Measurements from ENCODE around the gene SPINK2.
A peak's percentile ranks its signal among the peaks of the same experiment; 100 is the strongest.

The SPINK2 gene

DNA sequence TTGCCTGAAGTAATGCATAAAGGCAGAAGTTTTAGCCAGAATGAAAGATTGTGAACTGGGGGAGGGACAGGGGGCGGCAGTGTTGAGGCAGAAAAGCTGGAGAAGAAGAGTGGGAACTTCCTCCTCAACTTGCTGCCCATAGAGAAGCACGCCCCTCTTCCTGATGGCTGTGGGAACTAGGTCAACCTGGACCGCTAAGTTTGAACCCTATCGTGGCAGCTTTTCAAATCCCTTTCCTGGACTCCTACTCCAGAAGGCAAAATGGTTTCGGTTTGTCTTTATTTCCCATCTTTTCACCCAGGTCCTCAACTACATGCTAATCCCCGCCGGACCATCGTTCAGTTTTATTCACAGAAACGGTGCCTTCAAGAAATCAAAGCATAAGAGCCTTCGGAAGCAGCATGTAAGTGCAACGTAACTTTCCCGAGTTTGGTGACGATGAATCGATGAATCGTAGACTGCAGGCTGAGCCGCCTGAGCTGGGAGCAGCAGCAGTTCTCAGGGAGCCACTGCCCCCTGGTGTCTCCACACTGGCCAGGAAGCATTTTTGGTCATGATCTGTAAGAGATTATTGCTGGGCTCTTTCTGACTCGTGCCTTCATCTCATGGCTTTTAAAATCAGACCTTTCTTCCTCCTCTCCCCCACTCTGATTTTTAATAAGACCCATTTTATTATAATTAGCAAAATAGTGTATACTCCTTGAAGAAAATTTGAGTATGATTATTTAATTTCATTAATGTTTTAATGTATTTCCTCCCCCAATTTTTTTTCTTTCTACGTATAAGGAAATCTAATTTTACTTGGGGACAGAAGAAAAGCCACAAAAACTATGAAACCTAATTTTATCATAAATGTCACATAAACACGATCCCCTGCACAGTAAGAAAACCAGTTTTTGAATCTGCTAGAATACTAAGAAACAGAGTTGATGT, 21.4 kb downstream of the SPINK2 start:
- DNase-seq = peak; percentile 82

DNA sequence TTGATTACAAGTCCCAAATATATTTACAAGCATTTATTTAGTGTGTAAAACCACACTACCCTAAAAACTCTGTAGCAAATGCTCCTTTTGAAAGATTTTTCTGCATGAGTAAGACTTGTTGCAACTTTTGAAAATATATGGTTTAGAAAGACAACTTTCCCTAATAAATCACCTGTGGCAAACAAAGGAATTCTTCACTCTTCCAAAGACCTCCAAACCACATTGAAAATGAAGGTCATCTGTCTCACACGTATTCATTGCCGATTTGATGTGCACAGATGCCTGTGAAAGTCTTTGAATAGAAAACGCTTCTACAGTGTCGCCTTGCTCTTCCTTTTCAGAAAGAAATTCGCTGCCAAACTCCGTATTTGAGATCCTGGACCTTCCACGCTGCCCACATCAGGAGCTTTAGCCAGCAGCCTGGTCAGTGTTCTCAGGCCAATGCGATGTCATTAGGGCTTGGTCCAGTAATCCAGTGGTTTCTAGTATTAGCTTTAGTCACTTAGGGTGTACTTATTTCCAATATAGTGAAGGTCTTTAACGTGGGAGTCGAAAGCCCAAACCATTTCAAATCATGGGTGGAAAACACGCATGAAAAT, 22.2 kb downstream of the SPINK2 start:
- peak; percentile 38 for DNase-seq

DNA sequence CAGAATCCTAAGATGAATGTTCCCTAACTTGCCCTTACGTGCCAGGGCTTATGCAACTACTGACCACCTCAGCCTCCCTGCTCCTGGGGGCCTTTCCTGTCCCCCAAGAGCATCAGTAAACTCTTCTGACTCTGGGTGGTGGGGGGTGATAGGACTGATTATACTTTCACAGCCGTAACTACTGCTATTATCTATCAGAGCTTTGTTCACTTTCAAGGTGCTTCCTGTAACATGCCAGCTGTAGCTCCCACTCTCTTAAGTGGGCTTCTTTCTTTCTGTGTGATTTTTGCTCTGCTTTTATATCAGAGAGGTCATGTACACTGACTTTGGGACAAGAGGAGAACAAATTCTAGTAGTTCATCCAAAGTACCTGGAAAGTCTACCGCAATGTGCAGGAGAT, 25.3 kb downstream of the SPINK2 start:
- DNase-seq = no peak

DNA sequence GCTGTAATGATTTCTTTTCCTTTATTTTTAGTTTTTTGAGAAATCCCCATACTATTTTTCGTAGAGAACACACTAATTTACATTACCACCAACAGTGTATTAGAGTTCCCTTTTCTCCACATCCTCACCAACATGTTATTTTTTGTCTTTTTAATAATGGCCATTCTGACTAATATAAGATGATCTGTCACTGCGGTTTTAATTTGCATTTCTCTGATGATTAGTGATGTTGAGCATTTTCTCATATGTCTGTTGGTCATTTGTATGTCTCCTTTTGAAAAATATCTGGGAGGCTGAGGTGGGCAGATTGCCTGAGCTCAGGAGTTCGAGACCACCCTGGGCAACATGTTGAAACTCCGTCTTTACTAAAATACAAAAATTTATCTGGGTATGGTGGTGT, 30.2 kb downstream of the SPINK2 start:
- DNase-seq = no peak

DNA sequence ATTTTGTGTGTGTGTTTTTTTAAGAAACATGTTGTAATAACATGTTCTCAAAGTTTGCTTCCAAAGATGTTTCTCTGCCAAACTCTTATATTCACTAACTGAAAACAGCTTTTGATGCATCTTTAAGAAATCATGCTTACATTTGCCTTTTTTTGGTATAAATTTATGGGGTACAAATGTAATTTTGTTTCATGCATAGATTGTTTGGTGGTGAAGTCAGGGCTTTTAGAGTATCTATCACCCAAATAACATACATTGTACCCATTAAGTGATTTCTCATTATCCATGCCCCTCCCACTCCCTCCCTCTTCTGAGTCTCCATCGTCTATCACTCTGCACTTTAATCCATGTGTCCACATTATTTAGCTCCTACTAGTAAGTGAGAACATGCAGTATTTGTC, 30.8 kb downstream of the SPINK2 start:
- DNase-seq = peak; percentile 29

DNA sequence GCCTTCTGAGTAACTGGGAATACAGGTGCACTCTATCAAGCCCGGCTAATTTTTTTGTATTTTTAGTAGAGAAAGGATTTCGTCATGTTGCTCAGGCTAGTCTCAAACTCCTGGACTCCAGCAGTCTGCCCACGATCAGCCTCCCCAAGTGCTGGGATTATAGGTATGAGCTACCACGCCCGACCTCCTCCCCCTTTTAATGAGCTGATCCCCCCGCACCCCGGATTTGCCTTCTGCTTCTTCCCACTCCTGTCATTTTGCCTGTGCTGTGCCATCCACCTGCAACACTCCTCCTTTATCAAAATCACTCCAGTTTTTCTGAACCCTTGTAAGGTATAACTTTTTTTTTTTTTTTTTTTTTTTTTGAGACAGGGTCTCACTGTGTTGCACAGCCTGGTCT, 33.4 kb downstream of the SPINK2 start:
- no peak for DNase-seq

DNA sequence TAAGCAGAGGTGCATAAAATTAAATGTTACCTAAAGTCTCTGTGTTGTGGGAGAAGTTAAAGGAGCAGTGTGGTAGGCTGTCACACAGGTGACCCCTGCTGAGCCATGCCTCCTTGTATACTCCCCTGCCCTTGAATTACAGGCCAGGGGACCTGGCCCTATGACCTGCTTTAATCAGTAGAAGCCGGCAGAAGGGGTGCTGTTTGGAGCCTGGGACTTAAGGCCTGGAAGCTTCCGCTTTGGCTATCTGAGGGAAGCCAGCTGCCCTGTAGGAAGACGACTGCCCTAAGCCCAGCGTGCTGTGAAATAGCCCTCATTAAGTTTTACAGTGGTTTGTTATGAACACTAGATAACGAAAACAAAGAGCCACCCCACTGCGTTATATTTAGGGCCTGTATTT, 34.1 kb downstream of the SPINK2 start:
- DNase-seq = no peak

DNA sequence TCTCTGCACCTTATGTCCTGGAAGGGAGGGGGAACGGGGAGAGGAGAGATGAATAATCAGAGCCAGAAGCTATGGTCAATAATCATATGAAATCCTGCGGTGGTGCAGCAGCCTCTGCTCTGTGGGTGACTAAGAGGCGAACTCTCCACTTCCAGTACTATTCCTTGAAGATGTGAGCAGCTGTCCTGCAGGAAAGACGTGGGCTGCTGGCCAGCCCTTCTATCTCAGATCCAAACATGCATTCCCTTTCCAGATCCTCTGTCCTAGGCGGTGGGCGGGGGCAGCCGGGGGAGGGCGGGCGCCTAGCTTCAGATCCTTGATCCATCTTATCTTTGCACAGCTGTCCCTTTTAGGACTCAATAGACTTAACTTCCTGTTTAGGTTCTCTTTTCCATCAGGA, 34.5 kb downstream of the SPINK2 start:
- DNase-seq = peak; percentile 92

DNA sequence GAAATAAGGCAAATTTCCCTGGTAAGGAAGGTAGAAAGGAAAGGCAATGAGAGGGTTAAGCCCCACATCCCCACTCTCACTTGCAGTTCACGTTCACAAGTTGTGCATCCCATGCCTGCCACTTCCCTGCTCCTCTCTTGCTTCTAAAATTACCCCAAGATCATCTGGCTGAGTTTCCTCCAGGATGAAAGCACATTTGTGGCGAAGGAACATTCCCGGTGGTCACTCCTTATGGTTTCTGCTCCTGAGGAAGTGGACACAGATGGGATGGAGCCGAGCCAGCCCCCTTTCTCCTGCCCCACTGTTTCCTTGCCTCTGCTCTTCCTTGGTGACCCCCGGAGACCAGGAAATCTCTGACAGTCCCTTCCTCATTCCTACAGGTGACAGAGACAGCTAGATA, 37.5 kb downstream of the SPINK2 start:
- peak; percentile 16 for DNase-seq

DNA sequence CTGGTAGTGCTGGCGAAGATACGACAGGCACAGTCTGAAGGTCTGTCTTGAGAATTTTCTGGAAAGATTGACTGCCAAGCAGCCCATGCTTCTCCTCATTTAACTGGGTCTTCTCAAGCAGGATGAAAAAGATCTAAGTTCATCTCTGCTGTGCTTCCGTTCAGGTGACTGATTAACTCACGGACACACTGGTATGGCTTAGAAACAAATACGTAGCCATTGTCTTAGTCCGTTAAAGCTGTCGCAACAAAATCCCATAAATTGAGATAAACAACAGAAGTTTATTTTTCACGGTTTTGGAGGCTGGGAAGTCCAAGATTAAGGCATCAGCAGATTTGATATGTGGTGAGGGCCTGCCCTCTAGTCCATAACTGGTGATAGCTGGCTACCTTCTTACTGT, 39.5 kb downstream of the SPINK2 start:
- no peak for DNase-seq

DNA sequence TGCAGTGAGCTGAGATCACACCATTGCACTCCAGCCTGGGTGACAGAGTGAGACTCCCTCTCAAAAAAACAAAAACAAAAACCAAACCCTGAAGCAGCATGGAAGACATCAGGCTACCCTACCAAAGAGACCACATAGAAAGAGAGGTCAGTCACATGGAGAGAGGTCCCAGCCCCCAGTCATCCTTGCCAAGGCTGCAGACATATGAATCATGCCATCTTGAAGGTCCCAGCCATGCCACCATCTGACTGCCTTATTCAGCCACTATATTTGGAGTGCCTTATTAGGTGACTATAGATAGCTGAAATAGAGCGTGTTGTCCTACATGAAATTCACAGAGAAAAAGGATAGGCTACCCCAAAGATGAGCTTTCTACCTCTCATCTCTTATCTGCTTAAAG, 48.2 kb downstream of the SPINK2 start:
- DNase-seq = no peak

DNA sequence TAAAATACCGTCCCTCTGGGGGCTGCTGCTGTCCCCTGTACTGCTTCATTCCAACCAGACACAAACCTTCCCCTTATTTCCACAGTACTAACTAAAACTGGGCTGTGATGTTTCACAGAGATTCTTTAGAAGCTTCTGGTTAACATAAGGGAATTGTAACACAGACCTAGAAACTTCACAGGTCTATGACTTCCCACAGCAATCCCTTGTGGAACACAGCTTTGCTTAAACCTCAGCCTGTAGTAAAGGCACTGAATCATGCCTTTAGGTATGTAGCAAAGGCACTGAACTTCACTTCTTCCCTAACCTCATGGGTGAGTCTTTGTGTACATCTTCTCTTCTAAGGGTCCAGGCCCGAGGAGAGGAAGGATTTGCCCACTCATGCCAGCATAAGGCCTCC, 49.4 kb downstream of the SPINK2 start:
- DNase-seq = peak; percentile 22

DNA sequence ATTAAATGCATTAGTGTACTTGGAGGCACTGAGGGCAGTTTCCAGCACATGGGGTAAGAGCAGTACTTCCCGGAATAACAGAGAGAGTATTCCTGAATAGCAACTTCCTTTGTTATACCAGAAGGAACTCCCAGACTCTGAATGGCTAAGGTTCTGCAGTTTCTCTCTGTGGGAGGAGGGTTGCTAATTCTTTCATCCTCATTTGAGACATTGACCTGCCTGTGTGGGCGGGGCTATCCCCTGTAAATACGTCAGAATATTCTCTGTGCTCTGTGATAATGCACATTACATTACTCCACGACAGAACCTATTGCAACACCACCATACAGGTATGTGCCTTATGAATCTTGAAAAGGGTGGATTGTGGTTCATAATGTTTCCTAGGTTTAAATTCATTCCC, 52.7 kb downstream of the SPINK2 start:
- DNase-seq = no peak

DNA sequence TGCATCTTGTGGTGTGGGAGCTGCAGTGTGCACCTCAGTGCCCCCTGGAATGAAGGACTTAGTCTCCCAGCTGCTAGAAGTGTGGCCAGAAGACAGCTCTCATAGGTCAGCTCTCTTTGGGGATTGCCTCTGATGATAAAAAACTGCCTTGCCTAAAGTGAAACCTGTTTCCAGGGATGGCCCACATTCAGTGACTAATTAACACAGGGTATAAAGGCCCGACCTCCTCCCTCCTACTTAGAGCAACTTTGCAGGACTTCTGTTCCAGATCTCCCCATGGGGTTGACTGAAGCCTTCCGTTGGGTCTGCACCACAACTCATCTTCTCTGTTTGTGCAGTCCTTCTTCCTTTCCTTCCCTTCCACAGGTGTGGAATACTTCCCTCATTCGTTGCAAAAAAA, 53.2 kb downstream of the SPINK2 start:
- DNase-seq = no peak

DNA sequence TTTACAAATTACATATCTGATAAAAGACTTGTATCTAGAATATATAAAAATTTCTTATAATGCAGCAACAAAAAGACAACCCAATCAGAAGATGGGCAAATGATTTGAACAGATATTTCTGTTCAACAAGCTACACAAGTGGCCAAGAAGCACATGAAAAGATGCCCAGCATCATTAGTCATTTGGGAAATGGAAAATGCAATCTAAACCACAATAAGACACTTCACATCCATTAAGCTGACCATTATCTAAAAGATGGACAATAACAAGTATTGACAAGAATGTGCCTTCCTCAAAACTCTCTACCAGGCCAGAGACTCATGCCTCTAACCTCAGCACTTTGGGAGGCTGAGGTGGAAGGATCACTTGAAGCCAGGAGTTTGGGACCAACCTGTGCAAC, 53.9 kb downstream of the SPINK2 start:
- no peak for DNase-seq

DNA sequence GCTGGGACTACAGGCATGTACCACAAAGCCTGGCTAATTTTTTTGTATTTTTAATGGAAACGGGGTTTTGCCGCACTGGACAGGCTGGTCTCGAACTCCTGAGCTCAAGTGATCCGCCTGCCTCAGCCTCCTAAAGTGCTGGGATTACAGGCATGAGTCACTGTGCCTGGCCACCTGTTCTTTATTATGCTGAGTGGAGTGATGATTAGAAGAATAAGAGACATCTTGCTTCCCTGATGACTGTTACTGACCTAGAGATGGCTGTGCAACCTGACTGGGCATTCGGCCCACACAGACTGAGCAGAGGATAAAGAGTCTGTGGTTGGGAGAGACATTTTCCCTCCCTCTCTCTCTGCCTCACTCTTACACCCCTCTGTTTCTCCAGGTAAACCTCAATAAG, 56.7 kb downstream of the SPINK2 start:
- peak; percentile 87 for DNase-seq

DNA sequence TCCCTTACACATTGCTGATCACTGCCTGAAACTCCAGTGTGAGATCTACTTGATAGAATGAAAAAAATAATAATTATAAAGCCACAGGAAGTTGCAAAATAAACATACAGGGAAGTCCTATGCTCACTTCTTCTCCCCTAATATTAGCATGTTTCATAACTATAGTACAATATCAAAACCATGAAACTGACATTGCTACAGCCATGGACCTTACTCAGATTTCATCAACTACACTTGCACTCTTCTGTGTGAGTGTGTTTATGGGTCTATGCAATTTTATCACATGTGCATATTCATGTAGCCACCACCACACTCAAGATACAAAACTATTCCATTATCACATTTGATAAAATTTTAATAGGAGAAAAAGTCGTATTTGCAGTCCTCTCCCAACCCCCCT, 57.3 kb downstream of the SPINK2 start:
- no peak for DNase-seq

DNA sequence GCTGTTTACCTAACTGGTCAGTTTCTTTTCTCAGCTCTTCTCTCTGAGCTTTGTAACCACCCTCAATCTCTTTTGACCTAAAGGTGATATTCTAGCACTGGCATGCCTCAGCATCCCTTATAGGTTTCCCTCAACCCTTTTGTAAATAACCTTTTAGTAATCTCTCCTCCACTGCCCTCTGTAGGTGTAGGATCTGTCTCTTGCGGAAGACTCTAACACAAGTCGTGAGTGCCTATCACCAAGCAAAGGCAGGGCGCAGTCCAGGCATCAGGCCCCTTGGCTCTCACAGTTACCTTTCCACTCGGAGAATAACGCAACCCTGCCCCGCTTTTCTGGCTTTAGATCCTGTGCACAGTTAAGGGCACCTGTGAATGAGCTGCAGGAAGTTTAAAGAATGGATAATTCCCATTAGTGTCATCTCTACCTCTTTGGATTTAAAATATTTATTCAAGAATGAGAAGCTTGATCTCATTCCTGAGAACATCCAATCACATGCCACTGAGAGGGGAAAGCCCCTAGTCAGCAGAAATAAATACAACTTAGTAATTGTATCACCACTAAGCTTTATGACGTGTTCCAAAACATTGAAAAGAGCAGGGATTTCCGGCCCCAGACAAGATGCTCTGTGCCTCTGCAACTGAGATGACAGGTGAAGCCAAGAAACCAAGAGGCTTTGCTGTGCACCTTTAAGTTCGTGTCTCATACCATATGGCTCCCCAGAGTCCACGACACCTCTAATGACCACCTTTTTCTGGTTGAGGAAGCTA, 58.8 kb downstream of the SPINK2 start:
- DNase-seq = no peak

DNA sequence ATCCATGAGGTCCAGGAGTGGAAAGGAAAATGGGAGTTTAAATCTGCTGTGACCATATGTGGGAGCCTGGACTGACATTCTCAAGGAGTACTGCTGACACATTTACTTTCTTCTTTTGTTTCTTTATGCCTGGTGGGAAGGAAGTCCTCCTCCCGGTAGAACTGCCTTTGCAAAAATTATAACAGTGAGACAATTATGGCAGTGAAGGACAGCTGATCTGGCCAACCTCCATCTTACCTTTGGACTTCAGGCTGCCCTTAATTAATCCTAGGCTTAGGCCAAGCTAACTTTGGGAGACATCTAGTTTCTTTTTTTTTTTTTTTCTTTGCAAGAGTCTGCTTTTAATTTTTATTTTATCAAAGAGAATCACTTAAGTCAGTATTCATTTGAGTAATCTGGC, 61.3 kb downstream of the SPINK2 start:
- no peak for DNase-seq
